ENCODE results near the gene SPRED2.

The SPRED2 gene

DNA sequence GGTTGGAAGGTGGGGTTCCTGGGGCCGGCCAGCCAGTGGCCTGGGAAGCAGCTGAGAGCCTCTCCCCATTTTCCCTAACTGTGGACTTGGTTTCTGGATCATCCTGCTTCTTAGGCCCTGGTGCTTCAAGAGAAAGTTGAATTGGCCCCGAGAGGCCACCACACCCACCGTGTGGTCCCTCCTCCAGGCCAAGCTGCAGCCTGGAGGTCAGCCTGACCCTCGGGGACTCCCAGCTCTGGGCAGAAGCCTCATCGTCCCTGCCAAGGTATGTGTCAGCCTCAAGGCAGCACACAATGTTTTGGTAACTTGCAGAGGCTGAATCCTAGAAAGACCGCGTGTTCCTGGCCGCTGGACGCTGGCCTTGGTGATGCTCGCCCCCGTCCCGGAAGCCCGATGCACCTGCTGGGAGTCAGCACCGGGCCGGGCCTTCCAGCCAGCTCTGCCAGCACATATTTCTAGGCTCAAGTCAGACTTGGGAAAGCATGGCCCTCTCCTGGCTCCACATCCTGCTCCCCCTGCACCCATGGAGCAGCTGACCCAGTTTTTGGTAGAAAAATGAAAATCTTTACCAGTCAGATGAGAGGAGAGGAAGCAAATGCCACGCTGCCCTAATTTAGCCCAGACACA lies 132.2 kb downstream of the SPRED2 start:
- no peak for TF ChIP-seq EZH2 (IDR thresholded peaks at IDR 0.05; ENCODE audit: borderline replicate concordance, low read depth, low read length, severe bottlenecking)
- TF ChIP-seq, protein P1, sequence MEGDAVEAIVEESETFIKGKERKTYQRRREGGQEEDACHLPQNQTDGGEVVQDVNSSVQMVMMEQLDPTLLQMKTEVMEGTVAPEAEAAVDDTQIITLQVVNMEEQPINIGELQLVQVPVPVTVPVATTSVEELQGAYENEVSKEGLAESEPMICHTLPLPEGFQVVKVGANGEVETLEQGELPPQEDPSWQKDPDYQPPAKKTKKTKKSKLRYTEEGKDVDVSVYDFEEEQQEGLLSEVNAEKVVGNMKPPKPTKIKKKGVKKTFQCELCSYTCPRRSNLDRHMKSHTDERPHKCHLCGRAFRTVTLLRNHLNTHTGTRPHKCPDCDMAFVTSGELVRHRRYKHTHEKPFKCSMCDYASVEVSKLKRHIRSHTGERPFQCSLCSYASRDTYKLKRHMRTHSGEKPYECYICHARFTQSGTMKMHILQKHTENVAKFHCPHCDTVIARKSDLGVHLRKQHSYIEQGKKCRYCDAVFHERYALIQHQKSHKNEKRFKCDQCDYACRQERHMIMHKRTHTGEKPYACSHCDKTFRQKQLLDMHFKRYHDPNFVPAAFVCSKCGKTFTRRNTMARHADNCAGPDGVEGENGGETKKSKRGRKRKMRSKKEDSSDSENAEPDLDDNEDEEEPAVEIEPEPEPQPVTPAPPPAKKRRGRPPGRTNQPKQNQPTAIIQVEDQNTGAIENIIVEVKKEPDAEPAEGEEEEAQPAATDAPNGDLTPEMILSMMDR (IDR thresholded peaks at IDR 0.05; ENCODE audit: borderline replicate concordance, extremely low read depth, low read length, poor library complexity, severe bottlenecking), result no peak
- H2AFZ ChIP-seq (ENCODE audit: low read depth, low read length), result peak overlapping the region; percentile 55
- ATAC-seq (ENCODE audit: insufficient read depth, low read depth) (peak; percentile 23), DNase-seq (peak; percentile 52)
- no peaks in the 10 kb centered on the region for H3K36me3 ChIP-seq (ENCODE audit: insufficient read depth, low read length)
- H3K9me3 ChIP-seq (ENCODE audit: insufficient read depth, low read length, severe bottlenecking), result no peaks in the 10 kb centered on the region
- H3K4me1 ChIP-seq (ENCODE audit: insufficient read depth, low read length), result peaks cover 50% of the 10 kb centered on the region
- H3K27ac ChIP-seq (ENCODE audit: low read length), result peak overlapping the region; percentile 92
- no peaks in the 10 kb centered on the region for H4K20me1 ChIP-seq (ENCODE audit: insufficient read depth, low read length)
- H3K9ac ChIP-seq (ENCODE audit: low read depth, low read length), result peak overlapping the region; percentile 55
- H3K4me3 ChIP-seq (ENCODE audit: low read depth in 1 of 2, low read length in 2 of 2), result peak overlapping the region in 1 of 2 experiments; percentile 54; a peak in 3 of 4 replicates
- no peaks in the 10 kb centered on the region for H3K79me2 ChIP-seq (ENCODE audit: insufficient read depth, low read length)
- H3K27me3 ChIP-seq (ENCODE audit: insufficient read depth, low read length, poor library complexity), result no peaks in the 10 kb centered on the region
- H3K4me2 ChIP-seq (ENCODE audit: insufficient read depth, low read length), result peak overlapping the region; percentile 65

DNA sequence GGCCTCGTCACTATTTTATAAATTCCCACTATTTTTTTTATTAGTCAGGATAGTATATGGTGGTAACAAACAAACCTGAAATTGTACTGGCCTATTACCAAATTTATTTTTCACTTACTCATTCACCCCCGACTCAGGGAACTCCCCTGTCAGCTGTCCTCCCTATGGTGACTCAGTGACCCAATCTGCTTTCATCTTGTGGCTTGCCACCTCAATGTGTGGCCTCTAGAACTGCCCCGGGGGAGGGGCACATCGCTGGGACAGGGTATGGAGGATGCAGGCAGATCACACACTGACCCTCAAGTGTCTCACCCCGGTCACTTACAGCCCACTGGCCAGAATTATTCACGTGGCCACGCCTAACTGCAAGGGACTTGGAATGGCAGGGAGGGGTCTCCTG lies 133.2 kb downstream of the SPRED2 start:
- TF ChIP-seq EZH2 (IDR thresholded peaks at IDR 0.05; ENCODE audit: borderline replicate concordance, low read depth, low read length, severe bottlenecking), result no peak
- TF ChIP-seq, protein P1 (IDR thresholded peaks at IDR 0.05; ENCODE audit: borderline replicate concordance, extremely low read depth, low read length, poor library complexity, severe bottlenecking), result no peak
- Histone ChIP-seq H2AFZ (ENCODE audit: low read depth, low read length) (no peak overlapping the region), H3K79me2 (ENCODE audit: insufficient read depth, low read length) (no peaks in the 10 kb centered on the region), H3K9ac (ENCODE audit: low read depth, low read length) (peak overlapping the region; percentile 55), H3K4me1 (ENCODE audit: insufficient read depth, low read length) (peaks cover 50% of the 10 kb centered on the region), H3K4me2 (ENCODE audit: insufficient read depth, low read length) (peak overlapping the region; percentile 65), H4K20me1 (ENCODE audit: insufficient read depth, low read length) (no peaks in the 10 kb centered on the region), H3K27ac (ENCODE audit: low read length) (peak overlapping the region; percentile 92), H3K4me3 (ENCODE audit: low read depth in 1 of 2, low read length in 2 of 2) (peak overlapping the region in 1 of 2 experiments; percentile 26; a peak in 1 of 4 replicates), H3K36me3 (ENCODE audit: insufficient read depth, low read length) (no peaks in the 10 kb centered on the region), H3K27me3 (ENCODE audit: insufficient read depth, low read length, poor library complexity) (no peaks in the 10 kb centered on the region), H3K9me3 (ENCODE audit: insufficient read depth, low read length, severe bottlenecking) (no peaks in the 10 kb centered on the region)
- DNase-seq (no peak), ATAC-seq (ENCODE audit: insufficient read depth, low read depth) (no peak)

DNA sequence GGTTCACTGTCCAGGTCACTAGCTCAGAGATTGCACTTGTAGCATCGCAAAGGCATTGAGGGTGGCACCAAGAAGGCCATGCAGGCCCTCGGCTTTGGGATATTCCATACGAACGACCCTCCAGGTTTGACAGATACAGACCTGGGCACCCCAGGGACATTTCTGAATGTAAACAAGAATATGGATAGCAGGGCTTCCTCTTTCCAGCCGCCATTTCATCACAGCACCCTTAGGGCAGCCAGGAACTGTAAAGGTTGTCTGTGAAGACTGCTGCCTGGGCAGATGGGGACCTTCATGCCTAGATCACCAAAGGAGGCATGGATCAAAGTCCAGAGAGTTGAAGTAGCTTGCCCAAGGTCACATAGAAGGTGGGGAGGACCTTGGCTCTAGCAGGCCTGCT lies 134.3 kb downstream of the SPRED2 start:
- Histone ChIP-seq H3K4me2 (ENCODE audit: insufficient read depth, low read length) (no peak overlapping the region), H4K20me1 (ENCODE audit: insufficient read depth, low read length) (no peaks in the 10 kb centered on the region), H3K27me3 (ENCODE audit: insufficient read depth, low read length, poor library complexity) (no peaks in the 10 kb centered on the region), H3K9ac (ENCODE audit: low read depth, low read length) (no peak overlapping the region), H3K36me3 (ENCODE audit: insufficient read depth, low read length) (no peaks in the 10 kb centered on the region), H3K4me1 (ENCODE audit: insufficient read depth, low read length) (peaks cover 43% of the 10 kb centered on the region), H3K79me2 (ENCODE audit: insufficient read depth, low read length) (no peaks in the 10 kb centered on the region), H2AFZ (ENCODE audit: low read depth, low read length) (no peak overlapping the region), H3K9me3 (ENCODE audit: insufficient read depth, low read length, severe bottlenecking) (no peaks in the 10 kb centered on the region), H3K4me3 (ENCODE audit: low read depth in 1 of 2, low read length in 2 of 2) (no peak overlapping the region), H3K27ac (ENCODE audit: low read length) (no peak overlapping the region)
- TF ChIP-seq EZH2 (IDR thresholded peaks at IDR 0.05; ENCODE audit: borderline replicate concordance, low read depth, low read length, severe bottlenecking), result no peak
- TF ChIP-seq, protein P1 (IDR thresholded peaks at IDR 0.05; ENCODE audit: borderline replicate concordance, extremely low read depth, low read length, poor library complexity, severe bottlenecking), result no peak
- DNase-seq, result no peak
- no peak for ATAC-seq (ENCODE audit: insufficient read depth, low read depth)

Data from DND-41 (cell line).